T1000 (cell line): ENCODE results near the gene RIMBP2.

Source experiments
- DNase-seq: peaks from one replicate; lab custom pipeline; 2025; ENCODE audit warnings: mixed read lengths; lab: John Stamatoyannopoulos, UW

Gene RIMBP2

GRCh38 chr12:130633771-130634170, 82.3 kb downstream of the RIMBP2 start:
- DNase-seq = no peak

DNA sequence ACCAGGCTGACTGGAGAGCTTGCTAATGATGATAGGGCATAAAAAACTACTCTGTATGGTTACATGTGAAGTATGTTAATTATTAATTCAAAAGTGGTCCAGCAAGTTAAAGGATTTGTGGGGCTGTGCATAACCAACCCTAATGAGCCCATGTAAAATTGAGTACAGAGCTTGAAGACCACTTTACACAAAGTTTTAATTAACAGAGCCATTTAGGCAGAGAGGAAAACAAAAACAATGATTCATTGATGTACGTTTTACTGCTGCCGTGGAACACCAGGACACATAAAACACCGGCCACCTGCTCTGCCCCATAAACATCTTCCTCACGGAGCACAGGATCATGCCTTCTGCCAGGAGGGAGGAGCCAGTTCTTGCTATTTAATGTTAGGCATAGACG, 83.5 kb downstream of the RIMBP2 start:
- no peak for DNase-seq

DNA sequence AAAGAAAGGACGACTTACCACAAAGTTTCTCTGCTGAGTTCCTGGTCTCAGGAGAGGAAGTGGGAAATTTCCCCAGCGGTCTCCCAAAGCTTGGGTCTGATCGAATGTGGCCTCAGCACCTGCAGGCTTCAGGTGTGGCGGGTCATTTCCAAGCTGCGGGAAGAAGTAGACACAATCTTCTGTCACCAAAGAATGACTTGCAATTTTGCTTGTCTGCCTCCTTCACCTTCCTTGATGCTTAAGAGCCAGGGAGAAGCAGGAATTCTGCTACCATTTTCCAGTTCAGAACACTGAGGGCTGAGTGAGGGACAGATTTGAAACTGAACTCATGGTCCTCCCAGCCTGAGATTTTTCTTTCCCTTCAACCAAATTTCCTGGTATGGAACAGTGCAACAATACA, 87.8 kb downstream of the RIMBP2 start:
- no peak for DNase-seq

DNA sequence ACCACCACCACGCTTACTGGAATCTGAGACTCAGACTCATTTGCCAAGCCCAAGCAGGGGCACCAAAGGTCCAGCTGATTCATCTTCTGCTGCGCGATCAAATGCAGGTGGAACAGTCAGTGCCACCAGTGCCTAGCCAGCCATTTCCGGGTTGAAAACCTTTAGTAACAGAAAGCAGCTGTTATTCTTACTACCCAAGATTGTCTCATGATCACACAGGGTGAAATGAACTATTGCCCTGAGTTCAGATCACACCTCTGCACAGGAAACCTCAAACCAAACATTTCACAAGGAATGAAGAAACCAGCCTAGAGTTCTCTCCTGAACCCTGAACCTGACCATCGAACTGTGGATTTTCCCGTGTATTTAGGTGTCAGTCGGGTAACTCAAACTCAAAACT, 88.9 kb downstream of the RIMBP2 start:
- no peak for DNase-seq

GRCh38 chr12:130626601-130627000, 89.5 kb downstream of the RIMBP2 start:
- no peak for DNase-seq

DNA sequence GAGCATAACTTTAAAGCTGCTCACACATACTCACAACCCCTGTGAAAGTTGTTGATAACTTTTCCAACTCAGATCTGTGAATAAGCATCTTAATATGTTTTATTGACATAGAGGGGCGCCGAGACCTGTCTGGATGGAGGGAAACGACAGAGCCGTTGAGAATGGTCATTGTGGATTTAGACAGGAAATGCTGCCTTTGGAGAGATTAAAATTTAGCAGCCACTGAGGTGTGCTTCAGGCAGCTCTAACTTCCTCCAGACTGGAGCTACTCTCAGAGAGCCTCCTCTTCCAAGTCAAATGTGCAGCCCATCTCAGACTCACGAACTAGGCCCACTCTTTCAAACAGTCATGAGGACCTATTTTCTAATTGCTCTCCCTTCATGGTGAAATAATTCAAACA, 90.9 kb downstream of the RIMBP2 start:
- DNase-seq = no peak

DNA sequence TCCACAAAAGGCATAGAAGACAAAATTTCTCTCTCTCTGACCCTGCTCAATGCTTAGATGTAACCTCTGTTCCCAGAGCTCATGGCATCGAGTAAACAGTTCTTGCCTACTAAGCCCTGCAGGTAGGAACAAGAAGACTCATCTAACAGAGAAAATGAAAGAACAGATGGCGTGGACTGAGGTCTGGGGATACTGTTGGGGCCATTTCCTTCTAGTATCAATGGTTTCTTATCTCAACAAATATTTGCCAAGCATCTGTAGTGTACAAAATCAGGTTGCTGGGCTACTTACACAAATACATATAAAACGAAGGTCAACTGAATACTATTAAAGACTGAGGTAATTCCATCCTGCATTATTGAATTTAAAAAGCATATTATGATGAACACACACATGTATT, 93.3 kb downstream of the RIMBP2 start:
- DNase-seq = no peak

- no peak for DNase-seq
Observed at GRCh38 chr12:130621696-130622298, 94.3 kb downstream of the RIMBP2 start.

GRCh38 chr12:130620756-130621155, 95.3 kb downstream of the RIMBP2 start:
- DNase-seq = no peak

- no peak for DNase-seq
Observed at GRCh38 chr12:130620281-130620680, 95.8 kb downstream of the RIMBP2 start.

GRCh38 chr12:130619385-130620001, 96.6 kb downstream of the RIMBP2 start:
- no peak for DNase-seq

DNA sequence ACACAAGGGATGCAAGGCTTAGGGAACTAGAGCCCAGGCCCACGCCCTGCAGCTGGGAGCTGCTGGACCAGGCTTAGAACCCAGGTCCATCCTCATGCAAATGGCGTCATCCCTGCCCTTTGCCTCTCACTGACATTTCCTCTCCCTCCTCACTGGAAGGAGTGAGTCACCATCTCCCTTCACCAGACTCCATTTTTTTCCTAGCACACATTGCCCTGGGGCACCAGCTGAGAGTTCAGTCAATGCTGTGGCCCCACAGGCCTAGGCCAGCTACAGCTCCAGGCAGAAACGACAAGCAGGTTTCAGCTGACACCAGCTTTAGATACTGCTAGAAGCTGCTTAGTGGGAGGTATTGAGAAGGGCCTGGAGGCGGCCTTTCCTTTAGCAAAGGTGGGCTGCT, 98.9 kb downstream of the RIMBP2 start:
- DNase-seq = no peak

GRCh38 chr12:130615861-130616345, 100.2 kb downstream of the RIMBP2 start:
- no peak for DNase-seq

- no peak for DNase-seq
Observed at GRCh38 chr12:130614530-130614905, 101.6 kb downstream of the RIMBP2 start.

- DNase-seq = no peak
Observed at GRCh38 chr12:130613831-130614529, 102.1 kb downstream of the RIMBP2 start.

DNA sequence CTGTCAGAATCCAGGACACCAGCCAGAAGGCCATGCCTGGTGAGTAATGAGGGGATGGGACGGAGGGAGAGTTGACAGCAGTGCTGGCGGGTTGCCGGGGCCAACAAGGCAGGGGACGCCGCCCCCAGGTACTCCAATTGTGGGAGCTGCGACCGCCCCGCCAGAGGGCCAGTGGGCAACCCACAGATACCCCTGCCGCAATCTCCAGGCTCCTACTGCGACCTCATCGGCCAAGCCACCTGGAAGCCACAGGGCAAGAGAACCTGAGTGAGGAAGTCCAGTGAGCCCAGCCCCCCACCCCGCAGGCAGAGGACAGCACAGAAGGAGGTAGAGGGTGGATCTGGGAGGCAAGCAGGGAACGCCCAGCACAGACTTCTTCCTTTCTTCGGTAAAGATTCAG, 103.0 kb downstream of the RIMBP2 start:
- DNase-seq = no peak

DNA sequence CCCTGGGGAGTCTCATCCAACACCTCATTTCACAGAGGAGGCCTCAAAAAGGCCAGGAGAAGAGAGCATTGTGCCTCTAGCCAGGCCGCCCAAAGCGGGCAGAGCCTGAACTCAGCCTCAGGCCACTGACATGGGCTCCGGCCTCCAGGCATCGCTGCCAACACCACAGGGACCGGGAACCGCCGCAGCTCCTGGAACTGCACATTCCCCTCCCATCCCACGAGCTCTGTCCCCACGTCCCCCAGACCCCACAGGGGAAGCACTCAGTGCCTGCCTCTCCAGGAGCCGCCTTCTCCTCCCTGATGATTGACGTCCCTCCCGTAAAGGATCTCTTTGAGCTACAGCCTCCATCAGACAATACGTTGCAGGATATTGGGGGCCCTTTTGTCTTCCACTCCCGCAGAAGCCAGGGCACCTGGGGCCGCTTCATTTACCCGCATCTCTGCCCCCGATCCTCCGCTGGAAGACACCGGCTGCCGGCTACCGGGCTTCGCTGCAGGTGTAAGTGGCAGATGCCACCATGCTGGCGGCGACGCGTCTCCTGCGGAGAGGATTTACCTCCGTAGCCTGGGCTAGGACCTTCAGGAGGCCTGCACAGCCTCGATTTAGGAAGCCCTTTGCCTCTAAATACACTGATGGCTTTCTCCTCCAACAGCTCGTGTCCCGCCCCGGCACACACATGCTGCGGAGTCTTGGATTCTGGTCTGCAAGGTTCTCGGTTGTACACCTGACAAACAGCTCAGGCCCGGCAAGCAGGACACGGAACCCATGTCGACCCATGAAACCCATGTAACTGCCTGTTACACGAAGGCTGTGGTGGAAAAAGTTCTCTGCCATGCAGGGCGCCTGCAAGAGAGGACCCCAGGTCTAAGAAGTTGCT, 104.8 kb downstream of the RIMBP2 start:
- no peak for DNase-seq

DNA sequence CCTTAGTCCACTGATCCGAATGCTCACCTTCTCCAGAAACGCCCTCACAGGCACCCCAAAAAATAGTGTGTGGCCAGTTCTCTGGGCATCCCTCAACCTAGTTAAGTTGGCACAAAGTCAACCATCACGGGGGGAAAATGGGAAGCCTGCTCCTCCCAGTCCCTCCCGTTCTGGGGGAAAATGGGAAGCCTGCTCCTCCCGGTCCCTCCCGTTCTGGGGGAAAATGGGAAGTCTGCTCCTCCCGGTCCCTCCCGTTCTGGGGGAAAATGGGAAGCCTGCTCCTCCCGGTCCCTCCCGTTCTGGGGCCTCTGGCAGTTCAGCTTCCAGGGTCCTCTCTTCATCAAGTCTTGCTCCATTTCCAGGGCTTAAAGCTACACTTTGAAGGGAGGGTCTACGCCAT, 106.1 kb downstream of the RIMBP2 start:
- no peak for DNase-seq

GRCh38 chr12:130608831-130609230, 107.3 kb downstream of the RIMBP2 start:
- no peak for DNase-seq

DNA sequence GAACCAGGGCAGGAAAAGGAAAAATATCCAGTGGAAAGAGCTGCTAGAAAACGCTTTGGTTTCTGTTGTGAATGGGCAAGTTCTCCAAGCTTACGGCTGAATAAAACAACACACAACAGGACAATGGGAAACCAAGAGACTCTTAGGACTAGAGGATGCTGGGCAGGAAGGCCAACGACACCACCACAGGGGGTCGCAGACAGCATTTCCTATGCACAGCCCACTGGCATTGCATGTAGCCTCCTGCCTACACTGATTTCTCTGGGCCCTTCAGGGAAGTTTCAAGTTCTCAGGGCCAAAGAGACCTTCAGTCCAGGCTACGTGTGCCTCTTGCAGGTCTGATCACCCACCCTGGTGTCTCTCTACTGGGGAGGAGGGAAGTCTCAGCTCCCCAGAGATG, 108.0 kb downstream of the RIMBP2 start:
- no peak for DNase-seq

DNA sequence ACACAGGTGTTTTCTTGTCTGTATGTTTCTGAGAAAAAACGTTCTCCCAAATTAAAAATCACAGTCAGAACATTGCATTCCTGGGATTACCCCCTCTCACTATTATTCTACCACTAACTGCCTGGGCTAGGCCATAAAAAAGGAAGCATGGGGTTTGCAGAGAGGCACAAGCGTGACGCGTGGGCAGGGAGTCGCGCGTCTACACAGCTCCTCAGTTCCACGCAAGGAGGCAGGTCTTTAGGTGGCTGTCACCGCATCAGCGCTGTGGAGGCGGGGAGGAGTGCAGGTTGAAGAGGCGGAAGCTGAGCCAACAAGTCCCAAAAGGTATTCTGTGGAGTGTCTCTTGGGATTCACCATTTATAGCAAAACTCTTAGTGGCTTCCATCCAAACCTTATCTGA, 109.9 kb downstream of the RIMBP2 start:
- DNase-seq = no peak

GRCh38 chr12:130603396-130603965, 112.6 kb downstream of the RIMBP2 start:
- no peak for DNase-seq
